Subcutaneous abdominal adipose tissue (tissue), 5 donors: Measurements from ENCODE around the gene RFX5.
"Not testable (repeated sequence)": the region's sequence is repeated elsewhere in the genome, so short reads cannot be mapped to it uniquely, and the experiment has no call there.

Source experiments
- H3K27ac ChIP-seq: one replicate; pipeline ENCODE4 v1.7.0; 2013; ENCODE audit warnings: low read depth, mild to moderate bottlenecking, inconsistent platforms, low read length, moderate library complexity
- H3K27me3 ChIP-seq, 5 donors: one replicate each; pipeline ENCODE4 v1.7.0; 2013; ENCODE audit warnings: low read length in 5 of 5, inconsistent platforms in 1 of 5; ENCODE audit not compliant: control insufficient read depth in 5 of 5, insufficient read depth in 4 of 5
- H3K36me3 ChIP-seq, 5 donors: one replicate each; pipeline ENCODE4 v1.7.0; 2013; ENCODE audit warnings: low read length in 5 of 5; ENCODE audit not compliant: control insufficient read depth in 5 of 5, insufficient read depth in 5 of 5
- H3K4me1 ChIP-seq, 5 donors: one replicate each; pipeline ENCODE4 v1.7.0; 2013; ENCODE audit warnings: low read length in 5 of 5, mild to moderate bottlenecking in 3 of 5, moderate library complexity in 1 of 5; ENCODE audit not compliant: control insufficient read depth in 5 of 5, insufficient read depth in 5 of 5
- H3K4me3 ChIP-seq, 5 donors: one replicate each; pipeline ENCODE4 v1.7.0; 2013; ENCODE audit warnings: low read length in 5 of 5, low read depth in 1 of 5
- H3K9ac ChIP-seq, 5 donors: one replicate each; pipeline ENCODE4 v1.7.0; 2013; ENCODE audit warnings: low read length in 5 of 5, mild to moderate bottlenecking in 4 of 5, moderate library complexity in 3 of 5
- H3K9me3 ChIP-seq, 5 donors: one replicate each; pipeline ENCODE4 v1.7.0; 2013; ENCODE audit warnings: low read length in 5 of 5; ENCODE audit not compliant: control insufficient read depth in 5 of 5
- donor health status: healthy.
- donor health status: healthy.
- donor health status: healthy.
- donor health status: healthy.
- donor health status: healthy.

RFX5 gene

DNA sequence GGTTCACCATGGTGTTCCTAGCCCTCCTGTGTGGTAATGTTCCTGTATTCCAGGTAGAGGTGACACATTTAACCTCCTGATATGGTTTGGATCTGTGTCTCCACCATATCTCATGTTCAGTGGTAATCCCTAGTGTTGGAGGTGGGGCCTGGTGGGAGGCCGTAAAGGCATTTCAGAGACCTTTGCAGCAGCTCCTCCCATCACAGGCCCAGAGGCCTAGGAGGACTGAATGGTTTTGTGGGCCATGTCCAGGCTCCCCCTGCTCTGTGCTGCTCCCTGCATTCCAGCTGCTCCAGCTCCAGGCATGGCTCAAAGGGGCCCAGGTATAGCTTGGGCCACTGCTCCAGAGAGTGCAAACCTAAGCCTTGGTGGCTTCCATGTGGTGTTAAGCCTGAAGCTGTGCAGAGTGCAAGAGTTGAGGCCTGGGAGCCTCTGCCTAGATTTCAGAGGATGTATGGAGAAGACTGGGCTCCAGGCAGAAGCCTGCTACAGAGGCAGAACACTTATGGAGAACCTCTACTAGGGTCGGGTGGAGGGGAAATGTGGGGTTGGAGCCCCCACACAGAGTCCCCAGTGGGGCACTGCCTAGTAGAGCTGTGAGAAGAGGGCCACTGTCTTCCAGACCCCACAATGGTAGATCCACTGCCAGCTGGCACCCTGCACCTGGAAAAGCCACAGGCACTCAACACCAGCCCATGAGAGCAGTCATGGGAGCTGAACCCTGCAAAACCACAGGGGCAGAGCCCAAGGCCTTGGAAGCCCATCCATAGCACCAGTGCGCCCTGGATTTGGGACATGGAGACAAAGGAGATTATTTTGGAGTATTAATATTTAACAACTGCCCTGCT, 15.5 kb upstream of the RFX5 start:
- Histone ChIP-seq H3K4me3 (no peak overlapping the region), H3K9ac (no peak overlapping the region), H3K9me3 (peaks cover 0 to 9% (median 0%) of the 10 kb centered on the region in 5 donors), H3K4me1 (peaks cover 0 to 15% (median 8%) of the 10 kb centered on the region in 5 donors), H3K27ac (no peak overlapping the region), H3K36me3 (peaks cover 0 to 54% (median 40%) of the 10 kb centered on the region in 5 donors), H3K27me3 (no peaks in the 10 kb centered on the region)

DNA sequence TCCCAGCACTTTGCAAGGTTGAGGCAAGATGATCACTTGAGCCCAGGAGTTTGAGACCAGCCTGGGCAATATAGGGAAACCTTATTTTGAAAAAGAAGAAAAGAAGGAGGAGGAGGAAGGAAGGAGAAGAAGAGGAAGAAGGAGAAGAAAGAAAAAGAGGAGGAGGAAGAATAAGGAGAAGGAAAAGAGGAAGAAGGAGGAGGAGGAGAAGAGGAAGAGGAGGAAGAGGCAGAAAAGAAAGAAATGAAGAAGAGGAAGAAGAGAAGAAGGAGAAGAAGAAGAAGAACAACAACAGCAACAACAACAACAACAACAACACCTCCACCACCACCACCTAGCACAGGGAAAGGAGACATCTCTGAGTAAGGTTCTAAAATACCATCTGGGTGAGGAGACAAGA, 14.8 kb upstream of the RFX5 start:
- Histone ChIP-seq H3K27me3 (no peaks in the 10 kb centered on the region), H3K9ac (no peak overlapping the region), H3K4me3 (no peak overlapping the region), H3K9me3 (peaks cover 0 to 9% (median 0%) of the 10 kb centered on the region in 5 donors), H3K27ac (no peak overlapping the region), H3K36me3 (peaks cover 0 to 51% (median 37%) of the 10 kb centered on the region in 5 donors), H3K4me1 (peaks cover 0 to 10% (median 4%) of the 10 kb centered on the region in 5 donors)

GRCh38 chr1:151356696-151357095, 9.6 kb upstream of the RFX5 start:
- Histone ChIP-seq H3K27ac (no peak overlapping the region), H3K27me3 (no peaks in the 10 kb centered on the region), H3K9me3 (no peaks in the 10 kb centered on the region), H3K36me3 (peaks cover 0 to 3% (median 0%) of the 10 kb centered on the region in 5 donors), H3K4me1 (no peaks in the 10 kb centered on the region), H3K4me3 (no peak overlapping the region), H3K9ac (no peak overlapping the region)

DNA sequence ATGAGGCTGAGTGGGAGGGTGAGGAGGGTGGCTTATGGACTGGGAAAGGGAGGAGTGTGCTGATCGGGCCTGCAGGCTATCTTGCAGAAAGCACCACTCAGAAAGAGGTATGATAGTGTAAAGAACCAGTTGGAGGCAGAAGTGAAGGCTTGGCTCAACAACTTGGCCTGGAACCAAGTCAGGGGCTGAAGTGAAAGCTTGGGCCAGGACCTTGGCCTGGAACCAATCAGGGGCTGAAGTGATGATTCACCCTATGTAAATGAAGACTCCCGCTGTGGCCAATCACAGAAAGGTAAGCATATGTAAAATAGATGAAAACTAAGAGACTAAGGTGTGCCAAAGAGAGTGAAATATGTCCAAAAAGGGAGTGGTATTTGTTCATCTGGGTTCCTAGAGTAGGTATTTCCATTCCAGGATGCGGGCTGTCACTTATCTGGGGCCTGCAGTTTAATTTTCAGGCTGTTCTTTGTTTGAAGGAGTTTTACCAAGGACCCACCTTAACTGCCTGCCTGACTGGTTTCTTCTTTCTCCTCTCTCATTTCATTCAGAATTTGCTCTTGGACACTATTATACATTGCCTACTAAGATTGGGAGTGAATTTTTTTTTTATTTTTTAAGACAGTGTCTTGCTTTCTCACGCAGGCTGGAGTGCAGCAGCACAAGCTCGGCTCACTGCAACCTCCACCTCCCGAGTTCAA, 5.1 kb upstream of the RFX5 start:
- no peaks in the 10 kb centered on the region for H3K27me3 ChIP-seq
- H3K9me3 ChIP-seq, result no peaks in the 10 kb centered on the region
- no peak overlapping the region for H3K9ac ChIP-seq
- peaks cover 0 to 5% (median 5%) of the 10 kb centered on the region in 5 donors for H3K4me1 ChIP-seq
- H3K36me3 ChIP-seq, result no peaks in the 10 kb centered on the region
- H3K4me3 ChIP-seq, result no peak overlapping the region
- no peak overlapping the region for H3K27ac ChIP-seq

DNA sequence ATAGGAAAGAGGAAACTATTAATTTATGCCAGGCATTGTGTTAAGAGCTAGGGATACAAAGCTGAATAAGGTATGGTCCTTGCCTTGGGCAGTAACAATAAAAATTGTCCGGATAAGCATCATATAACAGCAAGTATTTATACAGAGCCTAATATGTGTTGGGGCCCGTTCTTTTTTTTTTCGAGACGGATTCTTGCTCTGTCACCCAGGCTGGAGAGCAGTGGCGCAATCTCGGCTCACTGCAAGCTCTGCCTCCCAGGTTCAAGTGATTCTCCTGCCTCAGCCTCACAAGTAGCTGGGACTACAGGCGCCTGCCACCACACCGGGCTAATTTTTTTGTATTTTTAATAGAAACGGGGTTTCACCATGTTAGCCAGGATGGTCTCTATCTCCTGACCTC, 3.3 kb upstream of the RFX5 start:
- H3K36me3 ChIP-seq, H3K9ac ChIP-seq, H3K27me3 ChIP-seq, H3K27ac ChIP-seq, H3K4me3 ChIP-seq, H3K9me3 ChIP-seq: not testable (repeated sequence)
- peaks cover 9 to 18% (median 15%) of the 10 kb centered on the region in 5 donors for H3K4me1 ChIP-seq

DNA sequence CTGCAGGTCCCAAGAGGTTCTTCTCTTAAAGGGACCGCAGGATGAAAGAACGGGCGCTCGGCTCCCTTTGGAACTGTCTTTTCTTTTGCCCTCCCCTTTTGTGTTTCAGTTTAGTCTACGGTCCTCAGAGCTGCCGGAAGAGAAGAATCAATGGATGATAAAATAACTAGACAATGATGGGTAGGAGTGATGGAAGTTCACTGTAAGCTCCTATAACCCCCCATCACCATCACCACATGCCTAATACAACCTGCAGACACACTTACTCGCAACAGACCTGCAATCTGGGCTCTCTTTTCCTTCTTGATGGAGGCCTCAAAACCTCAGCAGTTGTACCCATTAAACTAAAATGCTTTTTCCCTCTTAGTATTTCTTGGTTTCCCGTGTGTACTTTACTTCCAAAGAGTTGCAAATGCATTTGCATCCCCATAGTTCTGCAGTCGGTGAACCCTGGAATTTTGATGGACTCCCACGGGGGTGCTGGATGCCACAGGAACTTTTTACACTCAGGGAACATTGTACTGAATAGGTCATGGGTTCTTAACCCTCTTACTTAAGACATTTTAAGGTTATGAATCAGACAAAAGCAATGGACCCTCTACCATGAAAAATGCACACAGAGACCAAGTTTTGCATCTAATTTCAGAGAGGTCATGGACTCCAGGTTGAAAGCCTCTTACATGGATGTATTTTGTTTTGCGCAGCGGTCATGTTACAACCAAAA, 633 bp upstream of the RFX5 start:
- Histone ChIP-seq H3K9ac (peak overlapping the region in 2 of 5 donors; percentile 4 to 52), H3K27me3 (no peaks in the 10 kb centered on the region), H3K36me3 (peaks cover 0 to 28% (median 24%) of the 10 kb centered on the region in 5 donors)

GRCh38 chr1:151346082-151346768, 827 bp downstream of the RFX5 start:
- H3K9ac ChIP-seq, result peak overlapping the region; percentile 68 to 94 (median 88)
- H3K36me3 ChIP-seq, result peaks cover 0 to 37% (median 27%) of the 10 kb centered on the region in 5 donors
- no peaks in the 10 kb centered on the region for H3K27me3 ChIP-seq
- H3K4me1 ChIP-seq, result peaks cover 9 to 18% (median 15%) of the 10 kb centered on the region in 5 donors
- peak overlapping the region; percentile 98 for H3K27ac ChIP-seq
- H3K9me3 ChIP-seq, result no peaks in the 10 kb centered on the region
- peak overlapping the region; percentile 85 to 98 (median 93) for H3K4me3 ChIP-seq

More for the DNA sequence above, 633 bp upstream of the RFX5 start:
- peaks cover 9 to 18% (median 15%) of the 10 kb centered on the region in 5 donors for H3K4me1 ChIP-seq
- peak overlapping the region; percentile 39 for H3K27ac ChIP-seq
- no peaks in the 10 kb centered on the region for H3K9me3 ChIP-seq
- peak overlapping the region; percentile 73 to 98 (median 89) for H3K4me3 ChIP-seq

- peaks cover 11 to 24% (median 21%) of the 10 kb centered on the region in 5 donors for H3K4me1 ChIP-seq
- no peaks in the 10 kb centered on the region for H3K9me3 ChIP-seq
- no peak overlapping the region for H3K27ac ChIP-seq
- H3K36me3 ChIP-seq, result peaks cover 0 to 37% (median 27%) of the 10 kb centered on the region in 5 donors
- no peak overlapping the region for H3K9ac ChIP-seq
- no peaks in the 10 kb centered on the region for H3K27me3 ChIP-seq
- H3K4me3 ChIP-seq, result no peak overlapping the region
Measured at GRCh38 chr1:151344291-151344690, 2.8 kb downstream of the RFX5 start.

- Histone ChIP-seq H3K27ac (no peak overlapping the region), H3K9me3 (no peaks in the 10 kb centered on the region), H3K4me1 (peaks cover 11 to 24% (median 21%) of the 10 kb centered on the region in 5 donors), H3K27me3 (no peaks in the 10 kb centered on the region), H3K9ac (no peak overlapping the region), H3K36me3 (peaks cover 0 to 37% (median 27%) of the 10 kb centered on the region in 5 donors), H3K4me3 (no peak overlapping the region)
Measured at GRCh38 chr1:151343587-151343986, 3.5 kb downstream of the RFX5 start.
